ENCODE results near the gene PRR20C. TPM values are rescaled to one million over a fixed set of nuclear protein-coding genes. Genes with fewer than 3 reads are reported as not detected.
A peak's percentile ranks its signal among the peaks of the same experiment; 100 is the strongest.
"Not testable (repeated sequence)": the region's sequence is repeated elsewhere in the genome, so short reads cannot be mapped to it uniquely, and the experiment has no call there.

PRR20C gene
- total RNA-seq, 1 donor from 2014 or later = not detected

DNA sequence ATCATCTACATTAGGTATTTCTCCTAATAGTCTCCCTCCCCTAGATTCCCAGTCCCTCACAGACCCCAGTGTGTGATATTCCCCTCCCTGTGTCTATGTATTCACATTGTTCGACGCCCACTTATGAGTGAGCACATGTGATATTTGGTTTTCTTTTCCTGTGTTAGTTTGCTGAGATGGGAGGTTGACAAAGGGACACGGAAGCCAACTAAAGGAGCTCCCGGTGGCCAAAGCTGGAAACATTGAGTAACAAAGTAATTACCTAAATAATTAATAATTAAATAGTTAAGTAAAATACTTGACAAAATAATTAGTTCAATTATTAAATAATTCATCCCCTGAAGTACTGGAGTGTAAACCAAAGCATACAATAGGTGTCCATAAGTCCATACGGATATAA, 14.9 kb upstream of the PRR20C start:
- no peak overlapping the region for H3K27ac Mint-ChIP-seq (ENCODE audit: unreplicated experiment)
- DNase-seq (ENCODE audit: extremely low spot score, unreplicated experiment) = no peak
- H3K4me1 Mint-ChIP-seq (ENCODE audit: unreplicated experiment) = no peaks in the 10 kb centered on the region
- no peak for TF ChIP-seq CTCF (IDR thresholded peaks at IDR 0.05)
- H3K9me3 Mint-ChIP-seq (ENCODE audit: unreplicated experiment) = peaks cover 15% of the 10 kb centered on the region
- no peak overlapping the region for H3K4me3 Mint-ChIP-seq (ENCODE audit: unreplicated experiment)
- H3K36me3 Mint-ChIP-seq (ENCODE audit: unreplicated experiment) = no peaks in the 10 kb centered on the region
- H3K27me3 Mint-ChIP-seq (ENCODE audit: unreplicated experiment) = no peaks in the 10 kb centered on the region

DNA sequence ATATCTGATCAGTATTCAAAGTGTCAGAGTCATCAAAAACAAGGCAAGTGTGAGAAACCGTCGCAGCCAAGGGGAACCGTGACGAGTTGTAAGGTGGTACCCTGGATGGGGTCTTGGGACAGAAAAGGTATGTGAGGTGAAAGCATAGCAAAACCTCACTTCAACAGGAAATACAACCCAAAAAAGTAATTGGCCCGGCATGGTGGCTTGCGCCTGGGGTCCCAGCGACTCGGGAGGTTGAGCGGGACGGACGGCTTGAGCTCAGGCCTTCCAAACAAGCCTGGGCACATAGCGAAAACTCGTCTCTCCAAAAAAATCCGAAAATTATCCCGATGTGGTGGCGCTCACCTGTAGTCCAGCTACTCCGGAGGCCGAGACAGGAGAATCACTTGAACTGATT, 14.1 kb upstream of the PRR20C start:
- H3K36me3 Mint-ChIP-seq (ENCODE audit: unreplicated experiment); H3K4me3 Mint-ChIP-seq (ENCODE audit: unreplicated experiment); H3K4me1 Mint-ChIP-seq (ENCODE audit: unreplicated experiment); H3K27me3 Mint-ChIP-seq (ENCODE audit: unreplicated experiment); H3K27ac Mint-ChIP-seq (ENCODE audit: unreplicated experiment): not testable (repeated sequence)
- H3K9me3 Mint-ChIP-seq (ENCODE audit: unreplicated experiment) = peaks cover 15% of the 10 kb centered on the region
- peak; percentile 83 for DNase-seq (ENCODE audit: extremely low spot score, unreplicated experiment)

GRCh38 chr13:57140235-57140968, 13.5 kb upstream of the PRR20C start, which contains the start of gene PRR20A:
TSS of gene PRR20A (plus strand) at chr13:57140918. CDS start at chr13:57141305, 387 bp downstream.
- peaks cover 15% of the 10 kb centered on the region for H3K9me3 Mint-ChIP-seq (ENCODE audit: unreplicated experiment)
- H3K4me1 Mint-ChIP-seq (ENCODE audit: unreplicated experiment); H3K27me3 Mint-ChIP-seq (ENCODE audit: unreplicated experiment); H3K4me3 Mint-ChIP-seq (ENCODE audit: unreplicated experiment); H3K27ac Mint-ChIP-seq (ENCODE audit: unreplicated experiment); H3K36me3 Mint-ChIP-seq (ENCODE audit: unreplicated experiment): not testable (repeated sequence)
- peak; percentile 76 for DNase-seq (ENCODE audit: extremely low spot score, unreplicated experiment)

GRCh38 chr13:57147188-57147587, 6.7 kb upstream of the PRR20C start, which contains the start of gene PRR20B:
TSS of gene PRR20B (plus strand) at chr13:57147488. CDS start at chr13:57147875, 387 bp downstream.
- H3K9me3 Mint-ChIP-seq (ENCODE audit: unreplicated experiment); H3K4me3 Mint-ChIP-seq (ENCODE audit: unreplicated experiment); DNase-seq (ENCODE audit: extremely low spot score, unreplicated experiment); H3K27me3 Mint-ChIP-seq (ENCODE audit: unreplicated experiment); H3K27ac Mint-ChIP-seq (ENCODE audit: unreplicated experiment); H3K4me1 Mint-ChIP-seq (ENCODE audit: unreplicated experiment); H3K36me3 Mint-ChIP-seq (ENCODE audit: unreplicated experiment): not testable (repeated sequence)

- not testable (repeated sequence) for H3K4me1 Mint-ChIP-seq (ENCODE audit: unreplicated experiment); H3K9me3 Mint-ChIP-seq (ENCODE audit: unreplicated experiment); H3K27ac Mint-ChIP-seq (ENCODE audit: unreplicated experiment); H3K27me3 Mint-ChIP-seq (ENCODE audit: unreplicated experiment); H3K4me3 Mint-ChIP-seq (ENCODE audit: unreplicated experiment); H3K36me3 Mint-ChIP-seq (ENCODE audit: unreplicated experiment)
- peak; percentile 62 for DNase-seq (ENCODE audit: extremely low spot score, unreplicated experiment)
Observed at GRCh38 chr13:57148106-57148505, 5.8 kb upstream of the PRR20C start.

GRCh38 chr13:57160332-57160731, 6.5 kb downstream of the PRR20C start, which contains the start of gene PRR20D:
TSS of gene PRR20D (plus strand) at chr13:57160632. CDS start at chr13:57161019, 387 bp downstream.
- H3K9me3 Mint-ChIP-seq (ENCODE audit: unreplicated experiment); DNase-seq (ENCODE audit: extremely low spot score, unreplicated experiment); H3K36me3 Mint-ChIP-seq (ENCODE audit: unreplicated experiment); H3K4me1 Mint-ChIP-seq (ENCODE audit: unreplicated experiment); H3K27ac Mint-ChIP-seq (ENCODE audit: unreplicated experiment); H3K27me3 Mint-ChIP-seq (ENCODE audit: unreplicated experiment); H3K4me3 Mint-ChIP-seq (ENCODE audit: unreplicated experiment): not testable (repeated sequence)

DNA sequence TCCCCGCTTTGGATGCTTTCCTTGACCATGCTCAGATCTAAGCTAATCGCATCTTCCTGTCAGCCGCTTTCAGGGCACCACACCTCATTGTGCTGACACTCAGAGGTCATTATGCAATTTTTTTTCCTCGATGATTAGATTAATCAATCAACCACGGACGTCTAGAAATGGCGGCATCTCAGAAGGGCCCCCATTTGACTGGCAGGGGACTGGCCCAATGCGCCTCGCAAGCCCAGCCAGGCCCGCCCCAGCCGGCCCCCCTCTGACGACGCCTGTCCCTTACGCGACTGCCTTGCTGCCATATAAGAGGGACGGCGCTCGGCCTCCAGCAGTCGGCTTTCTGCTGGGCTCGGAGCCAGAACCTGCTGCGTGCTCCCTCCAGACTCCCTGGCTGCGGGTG, 13.0 kb downstream of the PRR20C start, which contains the start of gene PRR20E:
TSS of gene PRR20E (plus strand) at position 301 of the 400 bp plus-strand sequence. CDS start 387 bp downstream, outside the sequence.
- H3K27ac Mint-ChIP-seq (ENCODE audit: unreplicated experiment); H3K36me3 Mint-ChIP-seq (ENCODE audit: unreplicated experiment); H3K9me3 Mint-ChIP-seq (ENCODE audit: unreplicated experiment); H3K4me3 Mint-ChIP-seq (ENCODE audit: unreplicated experiment); DNase-seq (ENCODE audit: extremely low spot score, unreplicated experiment); H3K4me1 Mint-ChIP-seq (ENCODE audit: unreplicated experiment); H3K27me3 Mint-ChIP-seq (ENCODE audit: unreplicated experiment): not testable (repeated sequence)

DNA sequence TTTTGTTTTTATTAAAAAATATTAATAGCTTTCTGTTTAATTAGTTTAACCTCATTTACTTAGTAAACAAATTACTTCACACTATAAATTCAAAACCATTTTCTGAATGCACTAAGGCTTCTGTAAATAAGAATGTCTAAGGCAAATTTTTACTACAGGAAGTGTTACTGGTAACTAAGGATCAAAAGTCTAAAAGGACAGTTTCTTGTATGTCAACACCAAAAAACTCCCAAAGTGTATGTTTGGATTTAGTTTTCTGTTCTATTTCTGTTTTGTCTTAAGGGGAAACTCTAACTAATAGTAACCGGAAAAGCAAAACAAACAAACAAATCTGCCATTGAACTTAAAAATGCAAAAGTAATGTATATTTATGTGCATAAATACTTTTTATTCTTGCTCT, 37.8 kb downstream of the PRR20C start:
- no peak for TF ChIP-seq CTCF (IDR thresholded peaks at IDR 0.05)
- DNase-seq (ENCODE audit: extremely low spot score, unreplicated experiment) = no peak
- Mint-ChIP-seq H3K27me3 (ENCODE audit: unreplicated experiment) (no peaks in the 10 kb centered on the region), H3K4me3 (ENCODE audit: unreplicated experiment) (no peak overlapping the region), H3K36me3 (ENCODE audit: unreplicated experiment) (no peaks in the 10 kb centered on the region), H3K9me3 (ENCODE audit: unreplicated experiment) (peaks cover 12% of the 10 kb centered on the region), H3K4me1 (ENCODE audit: unreplicated experiment) (no peaks in the 10 kb centered on the region), H3K27ac (ENCODE audit: unreplicated experiment) (no peak overlapping the region)
